ENCODE results near the gene PTGDR2.

GRCh38 chr11:60905047-60905446, 49.3 kb upstream of the PTGDR2 start:
- no peak for TF ChIP-seq CTCF (IDR thresholded peaks at IDR 0.05; ENCODE audit: low read depth, low read length)
- TF ChIP-seq EZH2phosphoT487 (IDR thresholded peaks at IDR 0.05; ENCODE audit: low read depth), result no peak

Measured in OCI-LY3 (cell line).